ENCODE results near the gene SV2B.

DNA sequence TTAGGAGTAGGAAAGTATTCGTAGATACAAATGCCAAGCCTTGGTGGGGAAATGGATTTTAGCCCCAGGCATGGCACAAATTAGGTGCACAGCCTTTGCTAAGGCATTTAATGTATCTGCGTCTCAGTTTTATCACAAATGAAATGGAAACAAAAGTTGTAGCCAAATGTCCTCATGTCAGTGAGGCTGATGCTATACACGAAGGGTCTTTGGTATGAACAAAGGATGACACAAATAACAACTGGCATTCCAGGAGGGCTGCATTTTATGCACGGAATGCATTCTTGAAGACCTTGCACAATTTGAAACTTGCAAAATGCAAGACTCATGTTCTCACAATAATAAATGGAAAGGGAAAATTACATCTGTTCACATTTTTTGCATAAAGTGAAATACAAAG lies 181.9 kb downstream of the SV2B start:
- TF ChIP-seq, protein P1, sequence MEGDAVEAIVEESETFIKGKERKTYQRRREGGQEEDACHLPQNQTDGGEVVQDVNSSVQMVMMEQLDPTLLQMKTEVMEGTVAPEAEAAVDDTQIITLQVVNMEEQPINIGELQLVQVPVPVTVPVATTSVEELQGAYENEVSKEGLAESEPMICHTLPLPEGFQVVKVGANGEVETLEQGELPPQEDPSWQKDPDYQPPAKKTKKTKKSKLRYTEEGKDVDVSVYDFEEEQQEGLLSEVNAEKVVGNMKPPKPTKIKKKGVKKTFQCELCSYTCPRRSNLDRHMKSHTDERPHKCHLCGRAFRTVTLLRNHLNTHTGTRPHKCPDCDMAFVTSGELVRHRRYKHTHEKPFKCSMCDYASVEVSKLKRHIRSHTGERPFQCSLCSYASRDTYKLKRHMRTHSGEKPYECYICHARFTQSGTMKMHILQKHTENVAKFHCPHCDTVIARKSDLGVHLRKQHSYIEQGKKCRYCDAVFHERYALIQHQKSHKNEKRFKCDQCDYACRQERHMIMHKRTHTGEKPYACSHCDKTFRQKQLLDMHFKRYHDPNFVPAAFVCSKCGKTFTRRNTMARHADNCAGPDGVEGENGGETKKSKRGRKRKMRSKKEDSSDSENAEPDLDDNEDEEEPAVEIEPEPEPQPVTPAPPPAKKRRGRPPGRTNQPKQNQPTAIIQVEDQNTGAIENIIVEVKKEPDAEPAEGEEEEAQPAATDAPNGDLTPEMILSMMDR (conservative IDR thresholded peaks at IDR 0.05 in 1 of 2, IDR thresholded peaks at IDR 0.05 in 1 of 2; ENCODE audit: low read depth in 1 of 2, low read length in 2 of 2), result no peak
- TF ChIP-seq EZH2 (IDR thresholded peaks at IDR 0.05; ENCODE audit: low read length, missing control alignments), result no peak
